Suprapubic skin (tissue), 4 donors: ENCODE data around the gene ILF2.

ENCODE experiments used
- EP300 ChIP-seq: sonication (generic); formaldehyde crosslinking; IDR thresholded peaks from one replicate; pipeline ENCODE4 v1.6.1; 2017; ENCODE audit warnings: antibody characterized with exemption
- POLR2AphosphoS5 ChIP-seq, 3 donors: sonication (generic); formaldehyde crosslinking; IDR thresholded peaks; one replicate each; pipeline ENCODE4 v1.6.1; 2017; ENCODE audit warnings: antibody characterized with exemption in 3 of 3
- TF ChIP-seq, protein P1 (sequence below), 2 donors: fragments of 200-600 bp in 1 of 2; fragments of 450-650 bp in 1 of 2; sonication (generic) in 1 of 2; IDR thresholded peaks; one replicate each; pipeline ENCODE4 v1.5.1; 2016 to 2019; ENCODE audit warnings: antibody characterized with exemption in 2 of 2, mild to moderate bottlenecking in 1 of 2, moderate library complexity in 1 of 2

- TF ChIP-seq, protein P1, sequence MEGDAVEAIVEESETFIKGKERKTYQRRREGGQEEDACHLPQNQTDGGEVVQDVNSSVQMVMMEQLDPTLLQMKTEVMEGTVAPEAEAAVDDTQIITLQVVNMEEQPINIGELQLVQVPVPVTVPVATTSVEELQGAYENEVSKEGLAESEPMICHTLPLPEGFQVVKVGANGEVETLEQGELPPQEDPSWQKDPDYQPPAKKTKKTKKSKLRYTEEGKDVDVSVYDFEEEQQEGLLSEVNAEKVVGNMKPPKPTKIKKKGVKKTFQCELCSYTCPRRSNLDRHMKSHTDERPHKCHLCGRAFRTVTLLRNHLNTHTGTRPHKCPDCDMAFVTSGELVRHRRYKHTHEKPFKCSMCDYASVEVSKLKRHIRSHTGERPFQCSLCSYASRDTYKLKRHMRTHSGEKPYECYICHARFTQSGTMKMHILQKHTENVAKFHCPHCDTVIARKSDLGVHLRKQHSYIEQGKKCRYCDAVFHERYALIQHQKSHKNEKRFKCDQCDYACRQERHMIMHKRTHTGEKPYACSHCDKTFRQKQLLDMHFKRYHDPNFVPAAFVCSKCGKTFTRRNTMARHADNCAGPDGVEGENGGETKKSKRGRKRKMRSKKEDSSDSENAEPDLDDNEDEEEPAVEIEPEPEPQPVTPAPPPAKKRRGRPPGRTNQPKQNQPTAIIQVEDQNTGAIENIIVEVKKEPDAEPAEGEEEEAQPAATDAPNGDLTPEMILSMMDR (IDR thresholded peaks at IDR 0.05) = no peak
- TF ChIP-seq EP300 (no peak), POLR2AphosphoS5 (IDR thresholded peaks at IDR 0.05) (no peak)
Observed at GRCh38 chr1:153669606-153670005, 1.2 kb downstream of the ILF2 start.
